GM12873 (cell line): ENCODE data around the gene CEACAM21.
A peak's percentile ranks its signal among the peaks of the same experiment; 100 is the strongest.

Experiments
- TF ChIP-seq, protein P1 (sequence below): IDR thresholded peaks from 2 replicates; pipeline ENCODE4 v1.5.1; 2012; ENCODE audit warnings: low read depth, mild to moderate bottlenecking, moderate library complexity, low read length, control low read depth; ENCODE audit not compliant: insufficient read depth; ENCODE audit errors: missing control alignments

The CEACAM21 gene

DNA sequence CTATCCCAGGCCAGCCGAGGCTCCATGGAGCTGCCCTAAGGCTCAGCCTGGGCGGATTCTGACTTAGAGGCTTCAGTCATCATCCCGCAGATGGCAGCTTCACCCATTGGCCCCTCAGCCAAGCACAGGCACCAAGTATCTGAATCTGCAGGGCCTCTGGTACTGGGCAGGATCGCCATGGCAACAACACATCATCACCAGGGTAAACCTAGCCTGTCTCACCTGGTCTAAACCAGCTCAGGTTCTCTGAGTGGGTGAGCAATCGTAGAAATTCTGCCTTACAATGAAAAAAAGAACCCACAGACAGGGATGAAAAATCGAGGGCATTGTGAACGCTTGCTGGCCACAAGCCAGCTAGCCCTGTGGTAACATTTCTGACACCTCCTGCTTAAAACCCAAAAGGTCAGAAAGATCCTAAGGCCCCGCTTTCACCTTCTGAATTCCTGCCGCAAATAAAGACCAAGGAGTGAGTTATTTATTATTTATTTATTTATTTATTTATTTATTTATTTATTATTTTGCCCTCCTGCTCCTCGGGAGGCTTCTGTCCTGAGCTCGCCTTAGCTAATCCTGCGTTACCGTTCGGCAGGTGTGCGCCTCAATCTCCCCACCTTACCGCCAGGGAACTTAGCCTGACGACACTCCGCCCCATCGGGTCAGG is 12.0 kb upstream of the CEACAM21 start:
- TF ChIP-seq, protein P1, sequence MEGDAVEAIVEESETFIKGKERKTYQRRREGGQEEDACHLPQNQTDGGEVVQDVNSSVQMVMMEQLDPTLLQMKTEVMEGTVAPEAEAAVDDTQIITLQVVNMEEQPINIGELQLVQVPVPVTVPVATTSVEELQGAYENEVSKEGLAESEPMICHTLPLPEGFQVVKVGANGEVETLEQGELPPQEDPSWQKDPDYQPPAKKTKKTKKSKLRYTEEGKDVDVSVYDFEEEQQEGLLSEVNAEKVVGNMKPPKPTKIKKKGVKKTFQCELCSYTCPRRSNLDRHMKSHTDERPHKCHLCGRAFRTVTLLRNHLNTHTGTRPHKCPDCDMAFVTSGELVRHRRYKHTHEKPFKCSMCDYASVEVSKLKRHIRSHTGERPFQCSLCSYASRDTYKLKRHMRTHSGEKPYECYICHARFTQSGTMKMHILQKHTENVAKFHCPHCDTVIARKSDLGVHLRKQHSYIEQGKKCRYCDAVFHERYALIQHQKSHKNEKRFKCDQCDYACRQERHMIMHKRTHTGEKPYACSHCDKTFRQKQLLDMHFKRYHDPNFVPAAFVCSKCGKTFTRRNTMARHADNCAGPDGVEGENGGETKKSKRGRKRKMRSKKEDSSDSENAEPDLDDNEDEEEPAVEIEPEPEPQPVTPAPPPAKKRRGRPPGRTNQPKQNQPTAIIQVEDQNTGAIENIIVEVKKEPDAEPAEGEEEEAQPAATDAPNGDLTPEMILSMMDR, result no peak

DNA sequence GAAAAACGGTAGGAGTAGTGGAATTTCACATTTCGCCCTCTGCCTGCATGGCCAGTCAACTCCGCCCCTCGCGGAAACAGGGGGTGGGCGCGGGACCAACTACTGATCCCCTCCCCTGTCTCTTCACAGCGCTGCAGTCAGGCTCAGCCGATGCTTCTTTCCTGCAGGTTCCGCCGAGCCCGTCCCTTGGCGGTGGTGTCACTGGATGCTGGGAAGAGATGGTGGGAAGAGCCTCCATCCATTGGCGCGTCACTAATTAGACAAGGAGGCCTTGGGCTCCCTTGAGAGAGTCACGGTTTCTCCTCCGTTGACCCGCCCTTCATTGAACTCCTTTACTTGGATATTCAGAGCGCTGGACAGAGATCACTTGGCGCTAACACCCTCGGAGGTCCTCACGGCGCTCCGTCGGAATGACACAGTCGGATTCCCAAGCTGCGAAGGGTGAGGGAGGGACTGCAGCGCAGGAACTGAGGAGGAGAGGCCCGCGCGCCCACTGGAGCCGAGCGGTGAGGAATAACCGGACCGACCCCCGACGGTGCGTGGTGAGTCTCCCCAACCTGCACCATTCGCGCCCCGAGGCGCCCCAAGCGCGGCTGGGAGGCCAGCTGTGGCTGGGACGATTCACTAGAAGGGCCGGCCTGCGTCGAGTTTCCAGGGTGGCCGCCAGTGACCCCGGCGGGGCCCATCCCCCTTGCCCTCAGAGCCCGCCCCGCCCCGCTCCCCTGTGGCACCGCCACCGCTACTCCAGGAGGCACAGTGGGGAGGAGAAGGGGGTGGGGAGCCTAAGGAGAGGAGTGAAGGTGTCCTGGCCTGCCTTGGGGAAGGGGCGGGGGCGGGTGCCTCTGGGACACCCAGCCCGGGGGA is 11.2 kb upstream of the CEACAM21 start:
- TF ChIP-seq, protein P1, result no peak

DNA sequence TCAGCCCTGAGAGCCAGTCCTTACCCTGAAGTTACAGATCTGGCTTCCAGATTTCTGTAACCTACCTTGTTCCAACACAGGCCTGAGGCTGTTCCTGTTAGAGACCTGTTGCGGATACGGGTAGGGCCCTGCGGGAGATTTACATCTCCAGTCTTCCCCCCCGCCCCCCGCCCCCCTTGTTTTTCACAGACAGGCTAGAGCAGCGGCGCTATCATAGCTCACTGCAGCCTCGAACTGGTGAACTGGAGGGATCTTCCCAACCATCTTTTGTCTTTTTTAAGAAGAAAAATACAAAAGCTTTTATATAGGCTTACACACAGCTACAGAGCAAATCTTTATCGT is 10.6 kb upstream of the CEACAM21 start:
- TF ChIP-seq, protein P1, result no peak

DNA sequence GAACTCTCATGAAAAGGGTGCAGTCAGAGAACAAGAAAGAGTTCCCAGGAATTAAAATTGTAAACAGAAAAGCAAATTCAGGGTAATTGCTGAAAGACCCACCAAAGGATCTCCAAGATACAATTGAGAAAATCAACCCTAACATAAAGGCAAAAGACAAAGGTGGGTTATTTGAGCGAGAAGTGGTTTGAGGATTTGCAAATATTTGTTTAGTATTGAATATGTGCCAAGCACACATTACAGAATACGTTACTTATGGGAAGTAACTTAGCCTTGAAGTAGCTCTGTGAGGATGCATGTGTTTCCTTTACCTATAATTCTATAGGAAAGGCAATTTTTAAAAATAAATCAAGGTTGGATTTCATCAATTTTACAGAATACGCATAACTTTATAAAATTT is 10.0 kb upstream of the CEACAM21 start:
- TF ChIP-seq, protein P1, result no peak

DNA sequence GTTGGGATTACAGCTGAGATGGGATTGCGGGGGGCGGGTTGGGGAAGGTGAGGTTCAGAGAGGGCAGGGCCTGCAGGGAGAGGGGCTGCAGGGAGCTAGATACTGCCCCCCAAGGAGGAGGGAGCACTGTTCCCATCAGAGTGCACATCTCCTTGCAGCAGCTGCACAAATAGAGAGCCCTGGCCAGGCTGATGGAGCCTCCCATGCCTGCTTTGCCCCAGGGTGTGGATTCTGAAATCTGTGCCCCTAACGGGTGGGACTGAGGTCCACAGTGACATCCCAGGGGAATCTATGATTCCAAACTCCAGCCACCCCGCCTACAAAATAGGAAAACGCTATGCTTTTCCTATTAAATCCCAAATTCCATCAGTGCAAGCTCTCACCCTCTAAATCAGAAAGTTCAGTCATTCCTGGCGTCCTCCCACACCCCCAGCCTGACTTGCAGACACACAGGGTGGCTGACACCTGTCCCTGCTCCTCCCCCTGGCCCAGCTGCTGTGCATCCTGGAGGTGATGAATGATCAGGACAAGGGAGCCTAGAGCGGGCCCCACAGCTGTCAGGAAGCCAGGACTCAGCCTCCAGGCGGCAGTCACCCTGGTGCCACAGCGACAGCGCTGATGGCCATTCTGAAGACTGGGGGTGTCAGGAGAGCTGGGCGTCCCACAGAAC is 6.3 kb upstream of the CEACAM21 start:
- TF ChIP-seq, protein P1, result no peak

DNA sequence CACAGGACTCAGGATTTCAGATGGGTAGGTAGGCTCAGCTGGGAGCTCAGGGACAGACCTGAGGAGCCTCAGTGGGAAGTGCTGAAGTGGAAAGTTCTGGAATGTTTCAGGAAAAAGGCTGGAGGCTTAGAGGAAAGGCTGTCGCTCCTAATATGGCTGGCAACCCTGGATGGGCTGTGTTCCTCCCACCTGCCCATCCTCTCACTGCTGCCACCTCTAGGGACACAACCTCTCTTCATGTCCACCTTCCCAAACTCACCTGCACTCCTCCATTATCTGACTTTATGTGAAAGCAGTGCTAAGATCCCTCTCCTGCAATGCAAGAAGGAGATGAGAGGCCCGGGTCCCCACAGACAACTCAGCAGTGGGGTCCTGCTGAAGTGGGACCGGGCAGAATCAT is 5.8 kb upstream of the CEACAM21 start:
- TF ChIP-seq, protein P1, result no peak

DNA sequence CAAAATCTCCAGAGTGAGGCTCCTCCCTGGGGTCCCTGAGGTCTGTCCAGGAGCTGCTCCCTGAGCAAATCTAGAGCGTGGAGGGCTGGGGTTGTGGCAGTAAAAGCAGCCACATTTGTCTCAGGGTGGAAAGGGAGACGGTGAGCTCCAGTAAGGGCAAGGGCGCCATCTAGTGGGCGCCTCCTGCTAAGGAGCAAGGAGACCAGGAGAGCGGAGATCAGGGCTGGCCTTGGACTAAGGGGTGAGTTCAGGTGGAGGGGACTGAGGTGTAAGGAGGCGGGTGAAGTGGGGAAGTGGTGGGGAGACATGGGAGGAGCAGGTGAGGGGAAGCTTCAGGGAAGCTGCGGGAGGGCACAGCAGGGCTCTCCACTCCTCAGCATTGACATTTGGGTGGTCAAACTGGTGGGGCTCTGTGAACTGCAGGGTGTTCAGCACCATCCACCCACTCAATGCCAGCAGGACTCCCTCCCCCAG is 5.3 kb upstream of the CEACAM21 start:
- TF ChIP-seq, protein P1, result peak; percentile 97
